HepG2 (cell line): Measurements from ENCODE around the gene FITM2. TPM values are rescaled to one million over a fixed set of nuclear protein-coding genes. Genes with fewer than 3 reads are reported as not detected.

Experiments used
- ETV5 ChIP-seq: IDR thresholded peaks from 2 replicates; pipeline ENCODE4 v1.6.1; 2018; ENCODE audit warnings: missing biosample characterization, missing genetic modification reagents, inconsistent platforms, borderline replicate concordance
- HOXA3 ChIP-seq: sonication (generic); formaldehyde crosslinking; IDR thresholded peaks from 2 replicates; pipeline ENCODE4 v1.5.0; 2020; ENCODE audit warnings: missing genetic modification reagents
- MEF2D ChIP-seq: sonication (generic); formaldehyde crosslinking; IDR thresholded peaks from 2 replicates; pipeline ENCODE4 v1.5.1; 2020; ENCODE audit warnings: mild to moderate bottlenecking, missing genetic modification reagents
- MEIS1 ChIP-seq: sonication (generic); formaldehyde crosslinking; IDR thresholded peaks from 2 replicates; pipeline ENCODE4 v1.9.0; 2021; ENCODE audit warnings: mild to moderate bottlenecking, missing genetic modification reagents, moderate library complexity, borderline replicate concordance
- MLLT10 ChIP-seq: sonication (generic); formaldehyde crosslinking; IDR thresholded peaks from 2 replicates; pipeline ENCODE4 v1.4.0; 2020; ENCODE audit warnings: missing genetic modification reagents
- MTA1 ChIP-seq: sonication (generic); formaldehyde crosslinking; IDR thresholded peaks from 2 replicates; pipeline ENCODE4 v1.4.0; 2020; ENCODE audit warnings: missing genetic modification reagents, mild to moderate bottlenecking, borderline replicate concordance
- NBN ChIP-seq: fragments of 450-650 bp; conservative IDR thresholded peaks from 2 replicates; pipeline ENCODE4 v1.6.1; 2017
- NCOA2 ChIP-seq: sonication (generic); formaldehyde crosslinking; IDR thresholded peaks from 2 replicates; pipeline ENCODE4 v1.8.0; 2022; ENCODE audit warnings: inconsistent platforms
- NRL ChIP-seq: sonication (generic); formaldehyde crosslinking; IDR thresholded peaks from 2 replicates; pipeline ENCODE4 v1.5.0; 2020; ENCODE audit warnings: missing genetic modification reagents, mild to moderate bottlenecking, moderate library complexity, borderline replicate concordance
- RFX3 ChIP-seq: IDR thresholded peaks from 2 replicates; pipeline ENCODE4 v1.6.1; 2016; ENCODE audit warnings: missing biosample characterization, missing genetic modification reagents
- SP5 ChIP-seq: IDR thresholded peaks from 2 replicates; pipeline ENCODE4 v1.6.1; 2016; ENCODE audit warnings: low read depth, borderline replicate concordance
- ZEB1 ChIP-seq: IDR thresholded peaks from 2 replicates; pipeline ENCODE4 v1.6.1; 2012; ENCODE audit warnings: mild to moderate bottlenecking, low read depth, inconsistent platforms; ENCODE audit not compliant: insufficient replicate concordance
- ZNF329 ChIP-seq: sonication (generic); formaldehyde crosslinking; IDR thresholded peaks from 2 replicates; pipeline ENCODE4 v1.9.0; 2021; ENCODE audit warnings: low read depth, mild to moderate bottlenecking, missing genetic modification reagents
- ZNF451 ChIP-seq: sonication (generic); formaldehyde crosslinking; IDR thresholded peaks from 2 replicates; pipeline ENCODE4 v1.5.0; 2020; ENCODE audit warnings: mild to moderate bottlenecking, missing genetic modification reagents
- ZNF530 ChIP-seq: sonication (generic); formaldehyde crosslinking; IDR thresholded peaks from 2 replicates; pipeline ENCODE4 v1.5.0; 2020; ENCODE audit warnings: low read depth, mild to moderate bottlenecking, missing genetic modification reagents
- ZNF589 ChIP-seq: sonication (generic); formaldehyde crosslinking; conservative IDR thresholded peaks from 2 replicates; pipeline ENCODE4 v1.8.0; 2022; ENCODE audit warnings: mild to moderate bottlenecking, moderate library complexity, missing genetic modification reagents
- ZNF674 ChIP-seq: sonication (generic); formaldehyde crosslinking; IDR thresholded peaks from 2 replicates; pipeline ENCODE4 v1.5.0; 2020; ENCODE audit warnings: low read depth, mild to moderate bottlenecking, missing genetic modification reagents
- polyA plus RNA-seq, 8 experiments: library from polyadenylated mRNA; depleted of rRNA in 3 of 8; stranded (reverse) in 7 of 8; unstranded in 1 of 8; fragments of >200 nt; fragmentation: Illumina TruSeq in 4 of 8; extraction: Trizol in 4 of 8; gene quantifications; 2 replicates each; pipeline versions ENCODE4 v1.2.1 to v1.2.3, GENCODE V29; 2011 to 2016; ENCODE audit warnings: low read depth in 4 of 8, missing spikeins in 1 of 8, mixed read lengths in 1 of 8; ENCODE audit not compliant: insufficient read depth in 1 of 8
- total RNA-seq, 5 experiments: library from RNA; depleted of rRNA; stranded (reverse); fragments of >200 nt; fragmentation: Illumina TruSeq; extraction: Trizol; gene quantifications; 2 replicates each; pipeline ENCODE4 v1.2.3, GENCODE V29; 2016; ENCODE audit warnings: low read depth in 1 of 5
- TF ChIP-seq, protein P1 (sequence below): fragments of 450-650 bp; IDR thresholded peaks from 2 replicates; pipeline ENCODE4 v1.6.1; 2016
- TF ChIP-seq, protein P2 (sequence below): IDR thresholded peaks from 2 replicates; pipeline ENCODE4 v1.6.1; 2016; ENCODE audit warnings: control low read depth
- TF ChIP-seq, protein P3 (sequence below): sonication (generic); formaldehyde crosslinking; IDR thresholded peaks from 2 replicates; pipeline ENCODE4 v1.5.0; 2020; ENCODE audit warnings: mild to moderate bottlenecking, missing genetic modification reagents
- TF ChIP-seq, protein P4 (sequence below): sonication (generic); formaldehyde crosslinking; IDR thresholded peaks from 2 replicates; pipeline ENCODE4 v1.4.0; 2020; ENCODE audit warnings: missing genetic modification reagents, mild to moderate bottlenecking, borderline replicate concordance

FITM2 gene
- total and polyA plus RNA-seq, 2 of the 13 experiments (the other 11 are each of a cell fraction or from before 2014, with no cell fraction given) = 9.6 to 24.5 TPM

DNA sequence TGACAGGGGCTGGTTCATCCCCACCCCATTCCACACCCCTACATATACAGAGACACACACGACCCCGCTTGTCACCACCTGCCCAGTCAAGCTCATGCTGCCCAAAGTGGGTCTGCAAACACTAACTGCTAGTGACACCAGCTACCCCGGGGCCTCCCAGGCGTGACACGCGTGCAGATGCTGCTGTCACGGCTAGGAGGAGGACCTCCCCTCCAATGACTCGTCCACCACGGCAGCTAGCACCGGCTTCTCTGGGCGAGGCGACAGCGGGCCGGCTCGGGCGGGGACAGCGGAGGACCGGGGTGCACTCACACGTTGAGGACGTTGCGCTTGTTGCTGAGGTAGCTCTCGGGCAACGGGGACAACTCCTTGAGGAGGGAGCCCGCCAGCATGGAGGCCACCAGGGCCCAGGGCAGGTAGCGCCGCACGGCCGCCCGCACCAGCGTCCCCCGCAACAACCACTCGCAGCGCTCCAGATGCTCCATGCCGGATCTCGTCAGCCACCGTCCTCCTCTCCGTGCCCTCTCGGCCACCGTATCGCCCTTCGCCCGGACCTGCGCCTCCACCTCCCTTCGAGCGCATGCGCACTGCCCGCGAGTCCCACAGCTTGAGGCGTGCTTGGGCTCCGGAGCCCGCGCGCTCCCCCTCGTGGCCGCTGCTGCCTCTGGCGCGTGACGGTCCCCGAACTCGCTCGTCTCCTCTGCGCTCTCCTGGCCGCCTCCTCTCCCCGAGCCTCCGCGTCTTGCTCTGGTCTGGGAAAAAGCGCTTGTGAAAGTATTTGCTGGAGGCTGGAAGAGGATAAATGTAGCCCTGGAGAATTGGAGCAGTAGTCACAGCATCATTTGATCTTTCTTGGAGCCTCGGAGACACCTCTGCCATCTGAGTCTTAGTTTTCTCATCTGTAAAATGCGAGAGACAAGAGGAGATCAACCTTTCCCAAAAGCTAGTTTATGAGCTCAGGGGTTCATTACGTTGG is at the start of gene FITM2 (continued):
- TF ChIP-seq, protein P1, sequence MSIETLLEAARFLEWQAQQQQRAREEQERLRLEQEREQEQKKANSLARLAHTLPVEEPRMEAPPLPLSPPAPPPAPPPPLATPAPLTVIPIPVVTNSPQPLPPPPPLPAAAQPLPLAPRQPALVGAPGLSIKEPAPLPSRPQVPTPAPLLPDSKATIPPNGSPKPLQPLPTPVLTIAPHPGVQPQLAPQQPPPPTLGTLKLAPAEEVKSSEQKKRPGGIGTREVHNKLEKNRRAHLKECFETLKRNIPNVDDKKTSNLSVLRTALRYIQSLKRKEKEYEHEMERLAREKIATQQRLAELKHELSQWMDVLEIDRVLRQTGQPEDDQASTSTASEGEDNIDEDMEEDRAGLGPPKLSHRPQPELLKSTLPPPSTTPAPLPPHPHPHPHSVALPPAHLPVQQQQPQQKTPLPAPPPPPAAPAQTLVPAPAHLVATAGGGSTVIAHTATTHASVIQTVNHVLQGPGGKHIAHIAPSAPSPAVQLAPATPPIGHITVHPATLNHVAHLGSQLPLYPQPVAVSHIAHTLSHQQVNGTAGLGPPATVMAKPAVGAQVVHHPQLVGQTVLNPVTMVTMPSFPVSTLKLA = peak; percentile 75
- peak; percentile 48; the same call in 1 of the 2 replicates for TF ChIP-seq NCOA2 (CRISPR knock-in tag)
- peak; percentile 85 for TF ChIP-seq ETV5 (CRISPR knock-in tag)
- 0 out of 2 replicates have a peak, but pooled peaks have one; percentile 81 for TF ChIP-seq ZNF589 (CRISPR knock-in tag)
- TF ChIP-seq MEF2D (CRISPR knock-in tag) = peak; percentile 96
- no peak for TF ChIP-seq NBN
- TF ChIP-seq MEIS1 (CRISPR knock-in tag) = peak; percentile 98
- TF ChIP-seq ZNF530 = no peak
- peak; percentile 97 for TF ChIP-seq ZNF451 (CRISPR knock-in tag)
- peak; percentile 94; the same call in 1 of the 2 replicates for TF ChIP-seq MTA1
- TF ChIP-seq, protein P2, sequence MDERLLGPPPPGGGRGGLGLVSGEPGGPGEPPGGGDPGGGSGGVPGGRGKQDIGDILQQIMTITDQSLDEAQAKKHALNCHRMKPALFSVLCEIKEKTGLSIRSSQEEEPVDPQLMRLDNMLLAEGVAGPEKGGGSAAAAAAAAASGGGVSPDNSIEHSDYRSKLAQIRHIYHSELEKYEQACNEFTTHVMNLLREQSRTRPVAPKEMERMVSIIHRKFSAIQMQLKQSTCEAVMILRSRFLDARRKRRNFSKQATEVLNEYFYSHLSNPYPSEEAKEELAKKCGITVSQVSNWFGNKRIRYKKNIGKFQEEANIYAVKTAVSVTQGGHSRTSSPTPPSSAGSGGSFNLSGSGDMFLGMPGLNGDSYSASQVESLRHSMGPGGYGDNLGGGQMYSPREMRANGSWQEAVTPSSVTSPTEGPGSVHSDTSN (CRISPR knock-in tag) = no peak; the same call in 1 of the 2 replicates
- no peak for TF ChIP-seq MLLT10
- TF ChIP-seq NRL (CRISPR knock-in tag) = no peak; the same call in none of the 2 replicates
- TF ChIP-seq, protein P3, sequence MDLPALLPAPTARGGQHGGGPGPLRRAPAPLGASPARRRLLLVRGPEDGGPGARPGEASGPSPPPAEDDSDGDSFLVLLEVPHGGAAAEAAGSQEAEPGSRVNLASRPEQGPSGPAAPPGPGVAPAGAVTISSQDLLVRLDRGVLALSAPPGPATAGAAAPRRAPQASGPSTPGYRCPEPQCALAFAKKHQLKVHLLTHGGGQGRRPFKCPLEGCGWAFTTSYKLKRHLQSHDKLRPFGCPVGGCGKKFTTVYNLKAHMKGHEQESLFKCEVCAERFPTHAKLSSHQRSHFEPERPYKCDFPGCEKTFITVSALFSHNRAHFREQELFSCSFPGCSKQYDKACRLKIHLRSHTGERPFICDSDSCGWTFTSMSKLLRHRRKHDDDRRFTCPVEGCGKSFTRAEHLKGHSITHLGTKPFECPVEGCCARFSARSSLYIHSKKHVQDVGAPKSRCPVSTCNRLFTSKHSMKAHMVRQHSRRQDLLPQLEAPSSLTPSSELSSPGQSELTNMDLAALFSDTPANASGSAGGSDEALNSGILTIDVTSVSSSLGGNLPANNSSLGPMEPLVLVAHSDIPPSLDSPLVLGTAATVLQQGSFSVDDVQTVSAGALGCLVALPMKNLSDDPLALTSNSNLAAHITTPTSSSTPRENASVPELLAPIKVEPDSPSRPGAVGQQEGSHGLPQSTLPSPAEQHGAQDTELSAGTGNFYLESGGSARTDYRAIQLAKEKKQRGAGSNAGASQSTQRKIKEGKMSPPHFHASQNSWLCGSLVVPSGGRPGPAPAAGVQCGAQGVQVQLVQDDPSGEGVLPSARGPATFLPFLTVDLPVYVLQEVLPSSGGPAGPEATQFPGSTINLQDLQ (CRISPR knock-in tag) = peak; percentile 98
- TF ChIP-seq ZNF329 (CRISPR knock-in tag) = peak; percentile 84
- no peak for TF ChIP-seq ZNF674 (CRISPR knock-in tag)
- TF ChIP-seq, protein P4, sequence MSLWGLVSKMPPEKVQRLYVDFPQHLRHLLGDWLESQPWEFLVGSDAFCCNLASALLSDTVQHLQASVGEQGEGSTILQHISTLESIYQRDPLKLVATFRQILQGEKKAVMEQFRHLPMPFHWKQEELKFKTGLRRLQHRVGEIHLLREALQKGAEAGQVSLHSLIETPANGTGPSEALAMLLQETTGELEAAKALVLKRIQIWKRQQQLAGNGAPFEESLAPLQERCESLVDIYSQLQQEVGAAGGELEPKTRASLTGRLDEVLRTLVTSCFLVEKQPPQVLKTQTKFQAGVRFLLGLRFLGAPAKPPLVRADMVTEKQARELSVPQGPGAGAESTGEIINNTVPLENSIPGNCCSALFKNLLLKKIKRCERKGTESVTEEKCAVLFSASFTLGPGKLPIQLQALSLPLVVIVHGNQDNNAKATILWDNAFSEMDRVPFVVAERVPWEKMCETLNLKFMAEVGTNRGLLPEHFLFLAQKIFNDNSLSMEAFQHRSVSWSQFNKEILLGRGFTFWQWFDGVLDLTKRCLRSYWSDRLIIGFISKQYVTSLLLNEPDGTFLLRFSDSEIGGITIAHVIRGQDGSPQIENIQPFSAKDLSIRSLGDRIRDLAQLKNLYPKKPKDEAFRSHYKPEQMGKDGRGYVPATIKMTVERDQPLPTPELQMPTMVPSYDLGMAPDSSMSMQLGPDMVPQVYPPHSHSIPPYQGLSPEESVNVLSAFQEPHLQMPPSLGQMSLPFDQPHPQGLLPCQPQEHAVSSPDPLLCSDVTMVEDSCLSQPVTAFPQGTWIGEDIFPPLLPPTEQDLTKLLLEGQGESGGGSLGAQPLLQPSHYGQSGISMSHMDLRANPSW (CRISPR knock-in tag) = peak; percentile 77; the same call in 1 of the 2 replicates
- peak; percentile 95 for TF ChIP-seq HOXA3 (CRISPR knock-in tag)
- peak; percentile 49; the same call in 1 of the 2 replicates for TF ChIP-seq SP5
- no peak for TF ChIP-seq ZEB1
- no peak for TF ChIP-seq RFX3
